ENCODE data around the gene APLP1. TPM values are rescaled to one million over a fixed set of nuclear protein-coding genes. Genes with fewer than 3 reads are reported as not detected.

Gene APLP1
- total and polyA plus RNA-seq, 3 donors from 2014 or later = 37.9 to 54.3 (median 45.7) TPM

- intact Hi-C loops (cut with DNase I; ENCODE audit: low total_unique reads) = no loop called here
- Histone ChIP-seq H3K4me1 (no peaks in the 10 kb centered on the region), H3K4me3 (no peak overlapping the region), H3K27ac (no peak overlapping the region), H3K27me3 (no peaks in the 10 kb centered on the region), H3K36me3 (ENCODE audit: low read depth, missing control alignments) (no peaks in the 10 kb centered on the region), H3K9me3 (no peaks in the 10 kb centered on the region)
- TF ChIP-seq POLR2A (IDR thresholded peaks at IDR 0.05) (no peak), CTCF (IDR thresholded peaks at IDR 0.05) (no peak)
- DNase-seq = no peak
- 83 to 86% methylated on average over 4 of the region's 4 CpGs for WGBS, 2 donors
Measured at GRCh38 chr19:35842666-35843272, 25.6 kb upstream of the APLP1 start.

- Histone ChIP-seq H3K4me1 (no peaks in the 10 kb centered on the region), H3K4me3 (no peak overlapping the region), H3K27me3 (no peaks in the 10 kb centered on the region), H3K9me3 (no peaks in the 10 kb centered on the region), H3K36me3 (ENCODE audit: low read depth, missing control alignments) (no peaks in the 10 kb centered on the region), H3K27ac (no peak overlapping the region)
- peak; percentile 63 for DNase-seq
- TF ChIP-seq CTCF (IDR thresholded peaks at IDR 0.05) (no peak), POLR2A (IDR thresholded peaks at IDR 0.05) (no peak)
- intact Hi-C loops (cut with DNase I; ENCODE audit: low total_unique reads) = no loop called here
- WGBS, 2 donors = 5 to 9% methylated on average over 19 to 41 of the region's 42 CpGs
Measured at GRCh38 chr19:35843676-35844481, 24.5 kb upstream of the APLP1 start.

GRCh38 chr19:35844482-35845214, 23.7 kb upstream of the APLP1 start:
- no peak overlapping the region for H3K27ac ChIP-seq
- TF ChIP-seq POLR2A (IDR thresholded peaks at IDR 0.05) (no peak), CTCF (IDR thresholded peaks at IDR 0.05) (no peak)
- no peak for DNase-seq
- intact Hi-C loops (cut with DNase I; ENCODE audit: low total_unique reads) = no loop called here
- H3K36me3 ChIP-seq (ENCODE audit: low read depth, missing control alignments) = no peaks in the 10 kb centered on the region
- 37 to 39% methylated on average over 16 of the region's 16 CpGs for WGBS, 2 donors
- H3K4me3 ChIP-seq = no peak overlapping the region
- no peaks in the 10 kb centered on the region for H3K27me3 ChIP-seq
- H3K9me3 ChIP-seq = no peaks in the 10 kb centered on the region
- no peaks in the 10 kb centered on the region for H3K4me1 ChIP-seq

- Histone ChIP-seq H3K36me3 (ENCODE audit: low read depth, missing control alignments) (no peaks in the 10 kb centered on the region), H3K4me1 (no peaks in the 10 kb centered on the region), H3K27ac (no peak overlapping the region), H3K27me3 (no peaks in the 10 kb centered on the region), H3K4me3 (peak overlapping the region; percentile 18 to 24), H3K9me3 (no peaks in the 10 kb centered on the region)
- no peak for DNase-seq
- intact Hi-C loops (cut with DNase I; ENCODE audit: low total_unique reads) = no loop called here
- TF ChIP-seq CTCF (IDR thresholded peaks at IDR 0.05) = no peak
- no peak for TF ChIP-seq POLR2A (IDR thresholded peaks at IDR 0.05)
- WGBS, 2 donors = 3 to 4% methylated on average over 33 to 53 of the region's 63 CpGs
Measured at GRCh38 chr19:35845215-35846037, 22.9 kb upstream of the APLP1 start.
